ENCODE results near the gene RGCC.

RGCC gene

GRCh38 chr13:41487222-41487621 lies 29.9 kb downstream of the RGCC start:
- H3K27me3 ChIP-seq (replicated peaks; ENCODE audit: control insufficient read depth, insufficient read depth, low read length) = no peaks in the 10 kb centered on the region
- H3K4me3 ChIP-seq (replicated peaks; ENCODE audit: low read depth, low read length) = no peak overlapping the region
- no peak for DNase-seq (ENCODE audit: extremely low read depth, insufficient read length)
- no peak for TF ChIP-seq CTCF (IDR thresholded peaks at IDR 0.05; ENCODE audit: insufficient read depth, low read length, poor library complexity, severe bottlenecking)
- no peaks in the 10 kb centered on the region for H3K36me3 ChIP-seq (ENCODE audit: control insufficient read depth, insufficient read depth, low read length)

- H3K4me3 ChIP-seq (replicated peaks; ENCODE audit: low read depth, low read length) = no peak overlapping the region
- no peak for DNase-seq (ENCODE audit: extremely low read depth, insufficient read length)
- TF ChIP-seq CTCF (IDR thresholded peaks at IDR 0.05; ENCODE audit: insufficient read depth, low read length, poor library complexity, severe bottlenecking) = no peak
- no peaks in the 10 kb centered on the region for H3K36me3 ChIP-seq (ENCODE audit: control insufficient read depth, insufficient read depth, low read length)
- no peaks in the 10 kb centered on the region for H3K27me3 ChIP-seq (replicated peaks; ENCODE audit: control insufficient read depth, insufficient read depth, low read length)
These were observed 30.8 kb downstream of the RGCC start for GRCh38 chr13:41488124-41488523.

GRCh38 chr13:41490371-41491015 lies 33.1 kb downstream of the RGCC start:
- TF ChIP-seq CTCF (IDR thresholded peaks at IDR 0.05; ENCODE audit: insufficient read depth, low read length, poor library complexity, severe bottlenecking) = no peak
- H3K27me3 ChIP-seq (replicated peaks; ENCODE audit: control insufficient read depth, insufficient read depth, low read length) = no peaks in the 10 kb centered on the region
- H3K36me3 ChIP-seq (ENCODE audit: control insufficient read depth, insufficient read depth, low read length) = no peaks in the 10 kb centered on the region
- no peak overlapping the region for H3K4me3 ChIP-seq (replicated peaks; ENCODE audit: low read depth, low read length)
- no peak for DNase-seq (ENCODE audit: extremely low read depth, insufficient read length)

GRCh38 chr13:41491436-41491835 lies 34.1 kb downstream of the RGCC start:
- H3K4me3 ChIP-seq (replicated peaks; ENCODE audit: low read depth, low read length) = no peak overlapping the region
- no peak for TF ChIP-seq CTCF (IDR thresholded peaks at IDR 0.05; ENCODE audit: insufficient read depth, low read length, poor library complexity, severe bottlenecking)
- DNase-seq (ENCODE audit: extremely low read depth, insufficient read length) = no peak
- no peaks in the 10 kb centered on the region for H3K27me3 ChIP-seq (replicated peaks; ENCODE audit: control insufficient read depth, insufficient read depth, low read length)
- H3K36me3 ChIP-seq (ENCODE audit: control insufficient read depth, insufficient read depth, low read length) = no peaks in the 10 kb centered on the region

- no peak for TF ChIP-seq CTCF (IDR thresholded peaks at IDR 0.05; ENCODE audit: insufficient read depth, low read length, poor library complexity, severe bottlenecking)
- no peak for DNase-seq (ENCODE audit: extremely low read depth, insufficient read length)
These were observed 35.3 kb downstream of the RGCC start for GRCh38 chr13:41492432-41493260.

More at GRCh38 chr13:41492432-41493260, 35.3 kb downstream of the RGCC start:
- Histone ChIP-seq H3K27me3 (replicated peaks; ENCODE audit: control insufficient read depth, insufficient read depth, low read length) (no peaks in the 10 kb centered on the region), H3K4me3 (replicated peaks; ENCODE audit: low read depth, low read length) (no peak overlapping the region), H3K36me3 (ENCODE audit: control insufficient read depth, insufficient read depth, low read length) (no peaks in the 10 kb centered on the region)

Measured in GM06990 (cell line).